Measurements from ENCODE around the gene YARS1.
"Not testable (repeated sequence)": the region's sequence is repeated elsewhere in the genome, so short reads cannot be mapped to it uniquely, and the experiment has no call there.

Gene YARS1

DNA sequence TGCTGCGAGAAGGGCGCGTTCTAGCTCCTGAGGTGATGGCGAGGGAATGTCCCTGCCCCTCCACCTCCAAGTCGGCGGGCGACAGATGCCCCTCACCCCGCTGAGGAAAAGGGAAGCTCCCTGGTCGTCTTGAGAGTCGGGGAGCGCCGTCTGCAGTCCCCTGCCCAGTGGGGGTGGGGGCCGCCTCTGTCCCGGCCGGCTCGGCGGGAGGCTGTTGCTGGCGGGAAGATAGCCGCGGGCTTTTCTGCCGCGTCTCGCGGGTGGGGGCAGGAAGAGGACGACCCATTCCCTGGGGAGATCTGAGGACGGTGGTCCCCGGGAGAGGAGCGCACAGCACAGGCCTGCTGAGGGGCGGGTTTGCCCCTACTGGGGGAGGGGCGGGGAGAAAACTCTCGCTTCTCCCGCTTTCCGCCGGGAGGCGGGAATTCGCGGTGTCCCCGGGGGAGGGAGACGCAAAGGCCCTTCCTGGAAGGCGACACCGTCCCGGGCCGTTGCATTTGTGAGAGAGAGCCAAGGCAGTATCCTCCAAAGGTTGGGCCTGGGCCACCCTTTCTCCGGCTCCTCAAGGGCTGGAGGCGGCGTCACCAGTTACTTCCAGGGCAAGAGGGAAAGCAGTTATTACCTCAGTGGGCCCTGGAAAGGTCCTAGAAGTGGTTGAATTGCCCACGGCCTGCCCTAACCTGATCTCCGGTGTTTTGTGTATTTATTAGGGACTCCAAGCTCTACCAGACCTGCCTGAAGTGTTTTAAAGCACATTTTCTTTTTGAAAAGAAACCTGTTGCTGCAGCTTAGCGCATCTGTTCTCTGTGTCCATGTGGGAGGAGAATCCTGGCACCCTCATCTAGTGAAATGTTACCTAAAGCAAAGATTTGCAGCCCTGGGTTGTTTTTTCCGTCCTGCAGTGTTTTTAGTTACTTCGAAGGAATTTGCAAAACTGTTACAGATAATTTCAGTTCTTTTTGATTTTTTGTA, 943 bp upstream of the YARS1 start:
- no peak for DNase-seq (ENCODE audit: low read depth in 2 of 2, low spot score in 1 of 2)

DNA sequence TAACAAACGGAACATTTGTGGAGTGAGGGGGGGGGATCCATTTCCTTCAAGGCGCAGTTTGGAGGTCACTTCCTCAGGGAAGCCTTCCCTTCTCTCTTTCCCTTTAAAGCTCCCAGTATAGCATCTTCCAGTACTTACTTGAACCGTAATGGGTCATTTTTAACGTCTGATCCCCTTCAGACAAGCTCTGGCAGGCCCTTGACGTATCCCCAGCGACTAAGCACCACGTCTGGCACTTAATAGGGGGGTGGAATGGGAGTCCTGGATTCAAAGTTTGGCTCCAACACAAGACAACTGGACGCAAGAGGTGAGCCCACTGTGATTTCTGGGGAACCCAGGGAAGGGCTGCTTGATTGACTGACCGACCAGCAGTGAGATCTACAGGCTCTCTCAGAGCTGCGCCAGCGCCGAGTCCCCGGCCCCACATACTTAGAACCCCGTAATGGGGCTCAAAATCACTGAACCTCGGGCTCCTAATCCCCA, 441 bp downstream of the YARS1 start:
- DNase-seq (ENCODE audit: low read depth in 2 of 2, low spot score in 1 of 2): no peak

DNA sequence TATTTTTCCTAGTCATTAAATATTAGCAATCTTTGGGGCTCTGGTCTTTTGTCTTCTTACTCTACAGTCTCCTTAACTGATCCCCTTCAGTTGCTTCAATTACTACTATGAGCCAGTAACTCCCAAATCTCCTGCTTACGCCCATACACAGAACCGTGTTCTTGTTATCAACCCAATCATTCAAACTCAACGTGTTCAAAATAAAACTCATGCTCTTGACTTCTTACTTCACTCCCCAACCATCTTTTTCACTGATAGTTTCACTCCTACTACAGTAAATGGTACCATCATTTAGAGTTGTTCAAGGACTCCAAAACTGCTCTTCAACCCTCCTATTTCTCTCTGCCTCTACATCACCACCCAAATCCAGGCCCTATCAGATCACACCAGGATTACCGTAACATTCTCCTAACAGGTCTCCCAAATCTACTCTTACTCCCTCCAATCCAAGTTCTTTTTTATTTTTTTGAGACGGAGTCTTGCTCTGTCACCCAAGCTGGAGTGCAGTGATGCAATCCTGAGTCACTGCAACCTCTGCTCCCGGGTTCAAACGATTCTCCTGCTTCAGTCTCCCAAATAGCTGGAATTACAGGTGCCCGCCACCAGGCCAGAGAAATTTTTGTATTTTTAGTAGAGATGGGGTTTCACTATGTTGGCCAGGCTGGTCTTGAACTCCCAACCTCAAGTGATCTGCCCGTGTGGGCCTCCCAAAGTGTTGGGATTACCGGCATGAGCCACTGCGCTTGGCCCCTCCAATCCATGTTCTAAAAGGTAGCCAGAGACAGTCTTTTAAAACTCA, 3.0 kb downstream of the YARS1 start:
- DNase-seq (ENCODE audit: low read depth in 2 of 2, low spot score in 1 of 2): no peak

DNA sequence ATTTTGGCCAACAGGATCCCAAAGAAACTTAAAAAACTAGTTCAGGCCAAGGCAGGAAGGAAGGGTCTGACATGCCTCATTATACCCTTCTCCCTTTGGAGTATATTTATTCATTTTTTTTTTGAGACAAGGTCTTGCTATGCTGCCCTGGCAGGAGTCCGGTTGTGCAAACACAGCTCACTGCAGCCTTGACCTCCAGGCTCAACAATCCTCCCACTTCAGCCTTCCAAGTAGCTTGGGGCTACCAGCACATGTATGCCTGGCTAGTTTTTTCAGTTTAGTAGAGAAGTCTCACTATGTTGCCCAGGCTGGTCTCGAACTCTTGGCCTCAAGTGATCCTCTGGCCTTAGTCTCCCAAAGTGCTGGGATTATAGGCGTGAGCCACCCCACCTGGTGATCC, 5.2 kb downstream of the YARS1 start:
- DNase-seq (ENCODE audit: low read depth in 2 of 2, low spot score in 1 of 2): no peak

DNA sequence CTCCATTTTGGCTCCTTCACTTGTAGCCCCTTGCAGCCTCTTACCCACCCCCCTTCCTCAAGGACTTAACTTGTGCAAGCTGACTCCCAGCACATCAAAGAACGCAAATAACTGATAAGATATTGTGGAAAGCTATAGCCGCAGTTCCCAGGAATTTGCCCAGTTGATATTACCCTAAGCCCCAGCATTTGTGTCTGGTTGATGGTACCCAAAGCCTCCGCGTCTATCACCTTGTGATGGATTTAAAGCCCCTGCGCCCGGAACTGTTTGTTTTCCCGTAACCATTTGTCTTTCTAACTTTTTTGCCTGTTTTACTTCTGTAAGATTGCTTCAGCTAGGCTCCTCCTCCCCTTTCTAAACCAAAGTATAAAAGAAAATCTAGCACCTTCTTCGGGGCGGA, 5.9 kb downstream of the YARS1 start:
- DNase-seq (ENCODE audit: low read depth in 2 of 2, low spot score in 1 of 2): no peak

DNA sequence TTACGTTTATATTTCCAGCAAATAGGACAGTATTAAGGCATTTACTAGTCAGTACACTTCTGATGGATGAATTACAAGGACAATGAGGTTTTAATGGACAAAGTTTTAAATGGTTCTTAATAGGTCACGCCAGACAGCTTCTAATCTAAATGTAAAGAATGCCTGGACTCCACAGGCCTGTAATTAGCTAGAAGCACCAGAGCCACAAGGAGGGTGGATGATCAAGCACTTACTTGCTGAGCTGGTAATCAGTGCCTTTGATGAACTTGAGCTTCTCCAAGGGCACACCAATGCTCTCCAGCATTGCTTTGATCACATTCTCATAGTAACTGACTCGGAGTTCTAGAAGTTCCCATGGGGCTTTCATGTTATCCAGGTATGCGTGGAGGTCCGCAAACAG, 6.8 kb downstream of the YARS1 start:
- DNase-seq (ENCODE audit: low read depth in 2 of 2, low spot score in 1 of 2): no peak

DNA sequence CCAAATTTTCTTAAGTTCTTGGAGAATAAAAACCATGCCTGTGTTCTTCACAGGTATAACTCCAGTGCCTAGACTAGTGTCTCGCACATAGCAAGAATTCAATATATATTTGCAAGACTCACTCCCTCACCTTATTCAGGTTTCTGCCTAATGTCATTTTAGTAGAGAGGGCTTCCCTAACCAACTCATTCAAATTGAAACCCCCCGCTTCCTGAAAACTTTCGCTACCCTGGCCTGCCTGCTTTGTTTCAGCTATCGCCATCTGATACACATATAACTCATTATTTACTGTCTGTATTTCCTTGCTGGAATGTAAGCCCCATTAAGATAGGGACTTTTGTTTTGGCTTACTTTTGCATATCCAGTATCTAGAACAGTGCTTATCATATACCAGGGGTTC, 8.6 kb downstream of the YARS1 start:
- no peak for DNase-seq (ENCODE audit: low read depth in 2 of 2, low spot score in 1 of 2)

DNA sequence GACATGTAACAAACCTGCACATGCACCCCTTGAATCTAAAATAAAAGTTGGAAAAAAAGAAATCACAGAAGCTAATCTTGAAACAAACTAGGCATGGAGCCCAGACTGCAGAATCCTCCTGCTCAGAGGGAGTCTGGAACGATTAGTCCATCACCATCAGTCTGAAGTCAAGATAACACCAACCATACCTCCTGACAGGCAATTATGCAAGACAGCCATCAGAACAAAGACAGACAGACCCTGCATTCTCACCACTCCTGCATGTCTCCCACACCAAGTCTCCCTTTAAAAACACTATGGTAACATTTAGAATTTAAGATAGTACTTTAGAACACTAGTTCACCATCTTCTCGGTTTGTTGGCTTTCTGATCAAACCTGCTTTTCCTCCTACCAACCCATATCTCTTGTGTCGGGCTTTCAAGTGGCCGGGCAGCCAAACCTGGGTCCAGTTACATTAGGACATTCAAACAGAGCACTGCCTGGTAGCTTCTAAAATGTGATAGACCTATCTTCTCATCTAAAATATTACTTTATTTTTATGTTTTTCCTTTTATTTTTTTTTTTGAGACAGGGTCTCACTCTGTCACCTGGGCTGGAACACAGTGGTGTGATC, 10.1 kb downstream of the YARS1 start:
- no peak for DNase-seq (ENCODE audit: low read depth in 2 of 2, low spot score in 1 of 2)

DNA sequence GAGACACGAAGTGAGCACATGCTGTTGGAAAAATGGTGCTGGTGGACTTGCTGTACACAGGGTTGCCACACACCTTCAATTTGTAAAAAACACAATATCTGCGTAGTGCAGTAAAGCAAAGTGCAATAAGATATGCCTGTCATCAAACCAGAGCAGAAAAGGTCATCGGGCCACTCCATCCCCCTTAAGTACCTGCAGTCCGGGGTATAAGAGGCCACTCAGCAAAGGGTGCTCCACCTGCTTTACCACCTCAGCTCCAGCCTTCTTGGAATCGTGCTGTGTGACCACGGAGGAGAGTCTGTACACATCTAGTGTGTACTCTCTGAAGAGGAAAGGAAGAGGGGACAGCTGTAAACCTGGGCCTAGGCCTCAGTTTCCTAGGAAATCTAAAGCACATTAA, 10.9 kb downstream of the YARS1 start:
- no peak for DNase-seq (ENCODE audit: low read depth in 2 of 2, low spot score in 1 of 2)

DNA sequence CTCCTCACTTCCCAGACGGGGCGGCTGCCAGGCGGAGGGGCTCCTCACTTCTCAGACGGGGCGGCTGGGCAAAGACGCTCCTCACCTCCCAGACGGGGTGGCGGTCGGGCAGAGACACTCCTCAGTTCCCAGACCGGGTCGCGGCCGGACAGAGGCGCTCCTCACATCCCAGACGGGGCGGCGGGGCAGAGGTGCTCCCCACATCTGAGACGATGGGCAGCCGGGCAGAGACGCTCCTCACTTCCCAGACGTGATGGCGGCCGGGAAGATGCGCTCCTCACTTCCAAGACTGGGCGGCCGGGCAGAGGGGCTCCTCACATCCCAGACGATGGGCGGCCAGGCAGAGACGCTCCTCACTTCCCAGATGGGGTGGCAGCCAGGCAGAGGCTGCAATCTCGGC, 12.7 kb downstream of the YARS1 start:
- not testable (repeated sequence) for DNase-seq (ENCODE audit: low read depth in 2 of 2, low spot score in 1 of 2)

DNA sequence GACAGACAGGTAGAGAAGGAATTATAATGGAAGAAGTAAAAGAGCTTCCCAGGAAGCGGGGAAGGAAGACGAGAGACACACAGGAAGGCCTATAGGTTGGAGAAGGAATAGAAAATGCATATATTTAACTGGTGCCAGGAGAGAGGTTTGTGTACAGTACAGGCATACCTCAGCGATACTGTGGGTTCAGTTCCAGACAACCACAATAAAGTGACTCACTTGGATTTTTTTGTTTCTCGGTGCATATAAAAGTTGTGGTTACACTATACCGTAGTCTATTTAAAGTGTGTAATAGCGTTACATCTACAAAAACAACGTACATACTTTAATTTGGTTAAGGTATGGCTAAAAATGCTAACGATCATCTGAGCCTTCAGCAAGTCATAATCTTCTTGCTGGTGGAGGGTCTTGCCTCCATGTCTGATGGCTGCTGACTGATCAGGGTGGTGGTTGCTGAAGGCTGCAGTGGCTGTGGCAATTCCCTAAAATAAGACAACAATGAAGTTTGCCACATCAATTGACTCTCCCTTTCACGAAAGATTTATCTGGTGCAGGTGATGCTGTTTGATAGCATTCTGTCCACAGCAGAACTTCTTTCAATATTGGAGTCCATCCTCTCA, 16.0 kb downstream of the YARS1 start:
- DNase-seq (ENCODE audit: low read depth in 2 of 2, low spot score in 1 of 2): no peak

DNA sequence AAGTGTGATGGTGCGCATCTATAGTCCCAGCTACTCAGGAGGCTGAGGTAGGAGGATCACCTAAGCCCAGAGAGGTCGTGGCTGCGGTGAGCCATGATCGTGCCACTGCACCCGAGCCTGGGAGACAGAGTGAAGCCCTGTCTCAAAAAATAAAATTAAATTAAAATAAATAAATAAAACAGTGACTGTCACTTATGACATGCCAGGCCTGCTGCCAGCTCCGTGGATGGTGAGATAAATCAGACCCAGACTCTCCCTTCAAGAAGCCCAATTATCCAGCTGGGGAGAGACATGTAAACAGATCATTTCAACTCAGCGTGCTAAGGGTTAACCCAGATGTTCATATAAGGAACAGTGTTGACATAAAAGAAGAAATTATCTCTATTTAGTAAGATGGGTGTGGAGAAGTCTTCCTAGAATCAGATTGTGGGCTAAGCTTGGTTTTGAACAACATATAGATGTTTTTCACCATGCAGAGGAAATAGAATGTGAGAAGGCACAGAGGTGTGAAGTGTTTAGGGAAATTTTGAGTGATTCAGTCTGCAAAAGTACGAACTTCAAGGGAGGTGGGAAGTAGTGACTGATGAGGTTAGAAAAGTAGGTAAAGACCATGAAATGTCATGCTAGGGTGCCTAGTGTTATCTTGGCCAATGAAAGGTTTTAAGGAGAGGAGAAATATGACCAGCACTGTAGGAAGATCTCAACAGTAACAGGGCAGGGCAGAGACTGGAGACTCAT, 18.3 kb downstream of the YARS1 start:
- no peak for DNase-seq (ENCODE audit: low read depth in 2 of 2, low spot score in 1 of 2)

DNA sequence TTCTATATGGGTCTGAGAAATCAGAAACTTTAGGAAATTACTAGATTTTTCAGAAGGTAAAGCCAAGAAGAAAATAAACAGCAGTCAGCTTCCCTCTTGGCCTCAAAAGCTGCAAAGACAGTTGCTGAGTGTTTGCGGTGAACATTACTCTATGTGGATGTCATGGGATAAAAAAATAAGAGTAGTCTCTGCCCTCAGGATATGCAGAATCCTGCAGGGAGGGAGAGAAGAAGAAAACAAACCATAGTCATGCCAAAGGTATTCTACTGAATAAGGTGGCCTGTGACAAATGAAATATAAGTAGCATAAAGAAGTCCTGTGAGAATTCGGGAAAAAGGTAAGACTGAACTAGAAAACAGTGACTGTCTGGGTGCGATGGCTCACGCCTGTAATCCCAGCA, 19.0 kb downstream of the YARS1 start:
- DNase-seq (ENCODE audit: low read depth in 2 of 2, low spot score in 1 of 2): no peak

DNA sequence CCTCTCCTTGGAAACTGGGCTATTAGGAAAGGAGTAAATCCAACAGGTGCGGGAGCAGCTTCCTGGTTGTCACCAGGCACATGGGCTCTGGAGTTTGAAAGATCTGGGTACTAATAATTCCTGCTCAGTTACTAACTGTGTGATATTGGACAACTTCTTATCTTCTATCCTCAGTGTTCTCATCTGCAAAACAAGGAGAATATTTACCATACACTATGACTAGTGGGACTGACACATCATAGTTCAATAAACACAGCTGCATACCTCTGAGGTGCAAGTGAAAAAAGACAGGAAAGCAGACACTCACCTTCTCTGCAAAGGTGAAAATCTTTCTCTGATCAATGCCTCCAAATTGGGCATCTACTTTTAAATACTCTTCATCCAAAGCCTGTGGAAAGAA, 19.7 kb downstream of the YARS1 start:
- DNase-seq (ENCODE audit: low read depth in 2 of 2, low spot score in 1 of 2): no peak

DNA sequence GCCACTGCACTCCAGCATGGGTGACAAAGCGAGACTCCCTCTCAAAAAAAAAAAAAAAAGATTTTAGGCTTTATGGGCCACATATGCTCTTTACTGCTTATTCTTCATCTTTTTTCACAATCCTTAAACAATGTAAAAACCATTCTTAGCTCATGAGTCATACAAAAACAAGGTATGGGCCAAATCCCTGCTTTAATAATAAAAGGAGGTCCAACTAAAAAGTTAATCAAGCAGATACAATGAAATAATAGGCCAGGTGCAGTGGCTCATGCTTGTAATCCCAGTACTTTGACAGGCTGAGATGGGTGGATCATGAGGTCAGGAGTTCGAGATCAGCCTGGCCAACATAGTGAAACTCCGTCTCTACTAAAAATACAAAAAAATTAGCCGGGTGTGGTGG, 21.4 kb downstream of the YARS1 start:
- not testable (repeated sequence) for DNase-seq (ENCODE audit: low read depth in 2 of 2, low spot score in 1 of 2)

DNA sequence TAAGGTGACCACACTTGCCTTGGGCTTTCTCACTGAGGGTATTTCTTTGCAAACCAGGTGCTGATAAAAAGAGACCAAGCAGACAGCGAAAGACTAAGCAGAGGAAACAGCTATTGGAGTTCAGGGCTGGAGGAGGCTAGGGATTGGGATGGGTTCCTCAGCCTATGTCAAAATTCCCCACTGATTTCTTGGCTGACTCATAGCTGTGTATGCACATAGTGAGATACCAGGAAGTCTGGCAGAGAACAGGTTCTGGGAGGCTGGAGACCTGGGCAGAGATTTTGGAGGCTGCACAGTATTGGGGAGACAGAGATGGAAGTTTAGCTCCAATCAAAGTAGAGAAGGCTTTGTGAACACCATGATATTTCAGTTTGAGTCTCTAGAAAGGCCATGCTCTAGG, 25.3 kb downstream of the YARS1 start:
- DNase-seq (ENCODE audit: low read depth in 2 of 2, low spot score in 1 of 2): no peak

DNA sequence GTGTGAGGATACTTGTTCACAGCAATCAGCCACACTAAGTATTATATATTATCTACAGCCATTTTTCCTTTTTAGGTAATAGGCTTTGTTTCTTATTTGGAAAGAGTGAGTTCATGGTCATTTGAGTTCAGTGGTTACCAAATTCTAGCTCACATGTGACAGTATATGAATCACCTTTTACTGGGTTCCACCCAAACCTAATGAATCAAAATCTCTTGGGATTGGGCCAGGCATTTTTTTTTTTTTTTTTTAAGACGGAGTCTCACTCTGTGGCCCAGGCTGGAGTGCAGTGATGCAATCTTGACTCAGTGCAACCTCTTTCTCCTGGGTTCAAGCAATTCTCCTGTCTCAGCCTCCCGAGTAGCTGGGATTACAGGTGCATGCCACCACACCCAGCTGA, 27.8 kb downstream of the YARS1 start:
- not testable (repeated sequence) for DNase-seq (ENCODE audit: low read depth in 2 of 2, low spot score in 1 of 2)

DNA sequence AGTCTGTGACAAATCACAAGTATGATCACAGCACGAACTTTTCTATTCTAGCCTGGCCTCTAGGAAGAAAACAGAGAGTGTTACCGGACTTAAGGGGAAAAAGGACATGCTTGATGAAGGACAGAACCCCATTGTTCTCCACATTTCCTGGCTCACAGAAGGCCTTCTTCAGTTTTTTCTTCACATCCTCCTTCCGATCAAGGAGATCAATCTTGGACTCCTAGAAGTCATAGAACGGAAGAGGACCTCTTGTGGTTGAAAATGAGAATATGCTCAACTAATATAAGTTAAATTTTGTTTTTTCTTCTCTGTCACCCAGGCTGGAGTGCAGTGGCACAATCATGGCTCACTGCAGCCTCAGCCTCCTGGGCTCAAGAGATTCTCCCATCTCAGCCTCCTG, 30.3 kb downstream of the YARS1 start:
- no peak for DNase-seq (ENCODE audit: low read depth in 2 of 2, low spot score in 1 of 2)

DNA sequence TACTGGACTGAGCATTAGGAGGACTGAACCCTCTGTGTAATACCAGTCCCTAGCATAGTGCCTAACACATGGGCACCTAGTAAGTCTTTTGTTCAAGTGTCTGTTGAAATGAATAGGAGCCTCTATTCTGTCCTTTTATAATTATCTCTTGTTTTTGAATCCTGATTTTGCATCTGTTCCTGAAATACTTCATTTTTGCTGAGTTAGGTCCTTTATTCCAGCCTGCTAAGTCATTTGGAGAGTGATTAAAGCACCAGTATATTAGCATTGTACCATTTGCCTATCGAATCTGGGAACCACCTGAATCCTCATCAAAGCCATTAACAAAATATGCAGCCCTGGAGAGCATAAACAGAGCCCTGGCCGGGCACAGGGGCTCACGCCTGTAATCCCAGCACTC, 32.3 kb downstream of the YARS1 start:
- DNase-seq (ENCODE audit: low read depth in 2 of 2, low spot score in 1 of 2): no peak

DNA sequence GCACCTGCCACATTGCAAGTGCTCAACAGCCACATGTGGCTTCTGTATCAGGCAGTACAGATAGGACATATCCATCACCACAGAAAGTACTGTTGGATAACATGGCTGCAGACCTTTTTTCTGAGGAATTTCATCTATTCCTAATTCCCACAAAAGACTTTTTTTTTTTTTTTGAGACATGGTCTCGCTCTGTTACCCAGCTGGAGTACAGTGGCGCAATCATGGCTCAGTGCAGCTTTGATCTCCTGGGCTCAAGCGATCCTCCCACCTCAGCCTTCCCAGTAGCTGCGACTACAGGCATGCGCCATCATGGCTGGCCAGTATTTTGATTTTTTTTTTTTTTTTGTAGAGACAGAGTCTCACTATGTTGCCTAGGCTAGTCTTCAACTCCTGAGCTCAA, 33.3 kb downstream of the YARS1 start:
- DNase-seq (ENCODE audit: low read depth in 2 of 2, low spot score in 1 of 2): no peak

DNA sequence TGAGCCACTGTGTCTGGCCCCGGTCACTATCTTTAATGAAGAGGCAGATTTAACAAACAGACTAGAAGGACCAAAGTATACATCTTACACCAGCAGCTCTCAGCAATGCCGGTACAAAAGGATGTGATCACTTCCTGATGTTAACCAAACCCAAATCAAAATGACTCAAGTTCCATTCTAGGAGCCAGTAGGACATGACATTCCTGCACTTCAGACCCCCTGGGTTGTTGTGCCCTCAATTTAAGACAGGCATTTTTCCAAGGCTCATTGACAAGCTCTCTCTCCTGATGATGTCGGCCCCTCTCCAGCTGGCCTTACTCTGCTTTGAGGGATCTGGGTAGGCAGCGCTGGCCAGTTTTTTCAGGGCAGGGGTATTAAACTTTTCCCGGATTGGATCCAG, 35.1 kb downstream of the YARS1 start:
- DNase-seq (ENCODE audit: low read depth in 2 of 2, low spot score in 1 of 2): no peak
